Measurements from ENCODE around the gene RAB12.
A peak's percentile ranks its signal among the peaks of the same experiment; 100 is the strongest.
"Not testable (repeated sequence)": the region's sequence is repeated elsewhere in the genome, so short reads cannot be mapped to it uniquely, and the experiment has no call there.

The RAB12 gene

GRCh38 chr18:8651478-8652261 is 42.4 kb downstream of the RAB12 start:
- not testable (repeated sequence) for DNase-seq

- DNase-seq: peak; percentile 30
Observed at GRCh38 chr18:8654503-8655451, 45.5 kb downstream of the RAB12 start.

GRCh38 chr18:8656232-8656631 is 47.0 kb downstream of the RAB12 start:
- no peak for DNase-seq

- DNase-seq: no peak
Observed at GRCh38 chr18:8657050-8657820, 48.0 kb downstream of the RAB12 start.

GRCh38 chr18:8657873-8658470 is 48.7 kb downstream of the RAB12 start:
- DNase-seq: no peak

- no peak for DNase-seq
Observed at GRCh38 chr18:8658858-8659485, 49.7 kb downstream of the RAB12 start.

- DNase-seq: no peak
Observed at GRCh38 chr18:8659609-8660242, 50.5 kb downstream of the RAB12 start.

- DNase-seq: no peak
Observed at GRCh38 chr18:8660316-8660715, 51.1 kb downstream of the RAB12 start.

- no peak for DNase-seq
Observed at GRCh38 chr18:8661754-8662559, 52.7 kb downstream of the RAB12 start.

GRCh38 chr18:8662560-8663255 is 53.5 kb downstream of the RAB12 start:
- DNase-seq: no peak

GRCh38 chr18:8667846-8668245 is 58.6 kb downstream of the RAB12 start:
- DNase-seq: no peak

GRCh38 chr18:8668381-8668780 is 59.1 kb downstream of the RAB12 start:
- DNase-seq: no peak

GRCh38 chr18:8669571-8669970 is 60.3 kb downstream of the RAB12 start:
- no peak for DNase-seq

GRCh38 chr18:8673256-8674209 is 64.3 kb downstream of the RAB12 start:
- no peak for DNase-seq

GRCh38 chr18:8675057-8675456 is 65.8 kb downstream of the RAB12 start:
- no peak for DNase-seq

- DNase-seq: no peak
Observed at GRCh38 chr18:8681196-8681595, 72.0 kb downstream of the RAB12 start.

- no peak for DNase-seq
Observed at GRCh38 chr18:8684577-8684976, 75.3 kb downstream of the RAB12 start.

- DNase-seq: no peak
Observed at GRCh38 chr18:8685141-8685913, 76.1 kb downstream of the RAB12 start.

Measured in CD4-positive, alpha-beta T cell treated with Interleukin-4 for 4 hours (primary cell).